Measurements from ENCODE around the gene ST13.

The ST13 gene

DNA sequence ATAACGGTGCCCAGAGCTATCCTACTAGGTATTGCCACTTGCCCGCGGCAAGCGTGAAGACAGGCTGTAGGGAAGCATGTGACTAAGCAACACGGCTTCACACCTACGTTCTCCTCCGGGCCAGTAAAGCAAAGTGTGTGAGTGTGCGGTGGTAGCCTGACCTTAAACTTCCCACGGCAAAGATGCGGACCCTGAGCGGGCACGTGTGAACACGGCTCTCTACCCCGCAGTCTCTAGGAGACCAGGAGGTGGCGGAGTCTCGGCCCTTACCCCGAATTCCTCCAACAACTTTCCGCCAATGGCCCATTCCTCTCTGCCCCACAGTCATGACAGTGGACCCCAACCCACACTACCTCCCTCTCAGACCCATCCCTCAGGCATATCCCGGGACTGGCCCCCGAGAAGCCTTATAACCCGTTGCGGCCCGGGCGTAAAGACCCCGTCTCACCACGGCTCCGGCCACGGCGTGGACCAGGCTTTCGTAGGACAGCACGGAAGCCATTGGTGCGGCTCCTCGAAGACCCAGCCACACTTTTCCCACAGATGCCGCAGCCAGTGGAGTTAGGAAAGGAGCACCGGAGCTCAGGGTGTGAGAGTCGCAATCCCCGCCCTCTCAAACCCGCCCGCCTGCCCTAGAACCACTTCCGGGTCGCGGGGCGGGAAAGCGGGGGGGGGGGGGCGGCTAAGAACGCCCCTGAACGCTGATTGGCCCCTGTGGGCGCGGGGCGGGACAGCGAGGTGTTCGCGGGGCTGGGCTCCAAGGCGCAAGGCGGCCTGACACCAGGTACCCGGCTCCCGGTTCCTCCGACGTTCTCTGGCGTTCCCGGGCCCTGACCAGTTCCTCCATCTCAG, 37.5 kb downstream of the ST13 start, which contains the start of gene SLC25A17:
Gene SLC25A17 (minus strand): TSS at position 600 of the 852 bp plus-strand sequence. CDS start 98 bp downstream, at position 502.
- H3K4me1 ChIP-seq (ENCODE audit: control insufficient read depth, insufficient read depth, low read length): no peaks in the 10 kb centered on the region
- POLR2A ChIA-PET: interaction anchor here (0.5 to 2.1 kb wide), 21 partner anchors 8 to 1329 kb away, joined by 3 to 14 read pairs (median 4); partner anchors contain the start of genes MRTFA, ST13 and XPNPEP3
- H3K36me3 ChIP-seq (ENCODE audit: control insufficient read depth in 2 of 2, insufficient read depth in 1 of 2, low read length in 2 of 2): peaks cover under 1 to 26% of the 10 kb centered on the region in 2 experiments; a peak in 2 of 3 replicates
- CTCF ChIA-PET: interaction anchor here (0.6 to 1.7 kb wide), 10 partner anchors 11 to 421 kb away, joined by 3 to 7 read pairs (median 3); partner anchors contain the start of genes ST13 and XPNPEP3
- H3K9me3 ChIP-seq (ENCODE audit: control insufficient read depth, insufficient read depth, low read depth, low read length): no peaks in the 10 kb centered on the region
- peak within 1 kb of the TSS; percentile 91 for H3K27ac ChIP-seq (ENCODE audit: extremely low read depth, low read depth, low read length)
- peak within 1 kb of the TSS; percentile 87 for H3K4me3 ChIP-seq (ENCODE audit: low read depth, low read length)
- TF ChIP-seq, protein P1, sequence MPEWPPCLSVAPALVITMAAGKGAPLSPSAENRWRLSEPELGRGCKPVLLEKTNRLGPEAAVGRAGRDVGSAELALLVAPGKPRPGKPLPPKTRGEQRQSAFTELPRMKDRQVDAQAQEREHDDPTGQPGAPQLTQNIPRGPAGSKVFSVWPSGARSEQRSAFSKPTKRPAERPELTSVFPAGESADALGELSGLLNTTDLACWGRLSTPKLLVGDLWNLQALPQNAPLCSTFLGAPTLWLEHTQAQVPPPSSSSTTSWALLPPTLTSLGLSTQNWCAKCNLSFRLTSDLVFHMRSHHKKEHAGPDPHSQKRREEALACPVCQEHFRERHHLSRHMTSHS (tag by site-specific recombination; IDR thresholded peaks at IDR 0.05): no peak
- no peak for TF ChIP-seq ZNF530 (tag by site-specific recombination; IDR thresholded peaks at IDR 0.05; ENCODE audit: low read depth)
- TF ChIP-seq ZNF513 (tag by site-specific recombination; IDR thresholded peaks at IDR 0.05): no peak
- TF ChIP-seq ZBTB1 (tag by site-specific recombination; IDR thresholded peaks at IDR 0.05): 0 out of 2 replicates have a peak, but pooled peaks have one; percentile 12
- no peak for TF ChIP-seq ZNF701 (tag by site-specific recombination; IDR thresholded peaks at IDR 0.05)
- peak; percentile 62; the same call in 1 of the 2 replicates for TF ChIP-seq SP7 (tag by site-specific recombination; IDR thresholded peaks at IDR 0.05)
- TF ChIP-seq ZNF707 (tag by site-specific recombination; IDR thresholded peaks at IDR 0.05): no peak
- peak; percentile 69 for TF ChIP-seq ZBTB11 (tag by site-specific recombination; conservative IDR thresholded peaks at IDR 0.05; ENCODE audit: low read depth)
- no peak for TF ChIP-seq ZNF555 (tag by site-specific recombination; conservative IDR thresholded peaks at IDR 0.05)
- no peak for TF ChIP-seq ZNF473 (tag by site-specific recombination; IDR thresholded peaks at IDR 0.05)
- TF ChIP-seq KLF16 (tag by site-specific recombination; IDR thresholded peaks at IDR 0.05): 0 out of 2 replicates have a peak, but pooled peaks have one; percentile 27
- no peak for TF ChIP-seq ZNF155 (tag by site-specific recombination; IDR thresholded peaks at IDR 0.05)
- no peak for TF ChIP-seq ZNF138 (tag by site-specific recombination; IDR thresholded peaks at IDR 0.05; ENCODE audit: borderline replicate concordance)
- no peak; the same call in 1 of the 2 replicates for TF ChIP-seq GLI4 (tag by site-specific recombination; IDR thresholded peaks at IDR 0.05)
- no peak for TF ChIP-seq FEZF1 (tag by site-specific recombination; IDR thresholded peaks at IDR 0.05)
- TF ChIP-seq ZNF239 (tag by site-specific recombination; IDR thresholded peaks at IDR 0.05): no peak
- TF ChIP-seq, protein P2, sequence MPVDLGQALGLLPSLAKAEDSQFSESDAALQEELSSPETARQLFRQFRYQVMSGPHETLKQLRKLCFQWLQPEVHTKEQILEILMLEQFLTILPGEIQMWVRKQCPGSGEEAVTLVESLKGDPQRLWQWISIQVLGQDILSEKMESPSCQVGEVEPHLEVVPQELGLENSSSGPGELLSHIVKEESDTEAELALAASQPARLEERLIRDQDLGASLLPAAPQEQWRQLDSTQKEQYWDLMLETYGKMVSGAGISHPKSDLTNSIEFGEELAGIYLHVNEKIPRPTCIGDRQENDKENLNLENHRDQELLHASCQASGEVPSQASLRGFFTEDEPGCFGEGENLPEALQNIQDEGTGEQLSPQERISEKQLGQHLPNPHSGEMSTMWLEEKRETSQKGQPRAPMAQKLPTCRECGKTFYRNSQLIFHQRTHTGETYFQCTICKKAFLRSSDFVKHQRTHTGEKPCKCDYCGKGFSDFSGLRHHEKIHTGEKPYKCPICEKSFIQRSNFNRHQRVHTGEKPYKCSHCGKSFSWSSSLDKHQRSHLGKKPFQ (tag by site-specific recombination; IDR thresholded peaks at IDR 0.05): peak; percentile 95
- no peak for TF ChIP-seq KLF1 (tag by site-specific recombination; IDR thresholded peaks at IDR 0.05)
- TF ChIP-seq ZNF335 (tag by site-specific recombination; conservative IDR thresholded peaks at IDR 0.05): peak; percentile 99
- no peak for TF ChIP-seq ZNF121 (tag by site-specific recombination; IDR thresholded peaks at IDR 0.05)
- TF ChIP-seq ZNF677 (tag by site-specific recombination; IDR thresholded peaks at IDR 0.05): no peak
- peak; percentile 77 for TF ChIP-seq PATZ1 (tag by site-specific recombination; IDR thresholded peaks at IDR 0.05)
- TF ChIP-seq ZNF580 (tag by site-specific recombination; IDR thresholded peaks at IDR 0.05): peak; percentile 57; the same call in 1 of the 2 replicates
- TF ChIP-seq, protein P3, sequence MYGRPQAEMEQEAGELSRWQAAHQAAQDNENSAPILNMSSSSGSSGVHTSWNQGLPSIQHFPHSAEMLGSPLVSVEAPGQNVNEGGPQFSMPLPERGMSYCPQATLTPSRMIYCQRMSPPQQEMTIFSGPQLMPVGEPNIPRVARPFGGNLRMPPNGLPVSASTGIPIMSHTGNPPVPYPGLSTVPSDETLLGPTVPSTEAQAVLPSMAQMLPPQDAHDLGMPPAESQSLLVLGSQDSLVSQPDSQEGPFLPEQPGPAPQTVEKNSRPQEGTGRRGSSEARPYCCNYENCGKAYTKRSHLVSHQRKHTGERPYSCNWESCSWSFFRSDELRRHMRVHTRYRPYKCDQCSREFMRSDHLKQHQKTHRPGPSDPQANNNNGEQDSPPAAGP (tag by site-specific recombination; IDR thresholded peaks at IDR 0.05): peak; percentile 48

Measured in HEK293 (cell line).